Measurements from ENCODE around the gene PLCZ1.
"Not testable (repeated sequence)": the region's sequence is repeated elsewhere in the genome, so short reads cannot be mapped to it uniquely, and the experiment has no call there.

The PLCZ1 gene

DNA sequence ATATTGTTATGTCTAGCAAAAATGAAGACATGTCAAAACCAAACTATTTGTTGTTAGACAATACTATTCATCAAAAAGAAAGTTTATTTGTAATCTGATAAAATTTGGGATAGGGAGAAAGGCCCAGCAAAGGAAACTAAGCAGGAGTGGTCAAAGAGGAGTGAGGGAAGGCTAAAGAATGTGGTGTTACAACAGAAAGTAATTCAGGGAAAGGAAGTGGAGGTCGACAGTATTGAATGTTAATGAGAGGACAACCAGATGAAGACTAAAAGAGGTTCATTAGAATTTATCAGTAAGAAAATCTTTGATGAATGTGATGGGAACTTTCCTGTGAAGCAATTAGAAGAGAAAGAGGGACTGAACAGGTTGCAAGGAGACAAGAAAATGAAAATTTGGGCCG is 33.9 kb downstream of the PLCZ1 start:
- TF ChIP-seq, protein P1, sequence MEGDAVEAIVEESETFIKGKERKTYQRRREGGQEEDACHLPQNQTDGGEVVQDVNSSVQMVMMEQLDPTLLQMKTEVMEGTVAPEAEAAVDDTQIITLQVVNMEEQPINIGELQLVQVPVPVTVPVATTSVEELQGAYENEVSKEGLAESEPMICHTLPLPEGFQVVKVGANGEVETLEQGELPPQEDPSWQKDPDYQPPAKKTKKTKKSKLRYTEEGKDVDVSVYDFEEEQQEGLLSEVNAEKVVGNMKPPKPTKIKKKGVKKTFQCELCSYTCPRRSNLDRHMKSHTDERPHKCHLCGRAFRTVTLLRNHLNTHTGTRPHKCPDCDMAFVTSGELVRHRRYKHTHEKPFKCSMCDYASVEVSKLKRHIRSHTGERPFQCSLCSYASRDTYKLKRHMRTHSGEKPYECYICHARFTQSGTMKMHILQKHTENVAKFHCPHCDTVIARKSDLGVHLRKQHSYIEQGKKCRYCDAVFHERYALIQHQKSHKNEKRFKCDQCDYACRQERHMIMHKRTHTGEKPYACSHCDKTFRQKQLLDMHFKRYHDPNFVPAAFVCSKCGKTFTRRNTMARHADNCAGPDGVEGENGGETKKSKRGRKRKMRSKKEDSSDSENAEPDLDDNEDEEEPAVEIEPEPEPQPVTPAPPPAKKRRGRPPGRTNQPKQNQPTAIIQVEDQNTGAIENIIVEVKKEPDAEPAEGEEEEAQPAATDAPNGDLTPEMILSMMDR (IDR thresholded peaks at IDR 0.05; ENCODE audit: insufficient read depth, low read depth, low read length, missing control alignments) = no peak
- no peak overlapping the region for H3K4me3 ChIP-seq (ENCODE audit: low read depth, low read length)
- no peak for DNase-seq (ENCODE audit: low read depth)

DNA sequence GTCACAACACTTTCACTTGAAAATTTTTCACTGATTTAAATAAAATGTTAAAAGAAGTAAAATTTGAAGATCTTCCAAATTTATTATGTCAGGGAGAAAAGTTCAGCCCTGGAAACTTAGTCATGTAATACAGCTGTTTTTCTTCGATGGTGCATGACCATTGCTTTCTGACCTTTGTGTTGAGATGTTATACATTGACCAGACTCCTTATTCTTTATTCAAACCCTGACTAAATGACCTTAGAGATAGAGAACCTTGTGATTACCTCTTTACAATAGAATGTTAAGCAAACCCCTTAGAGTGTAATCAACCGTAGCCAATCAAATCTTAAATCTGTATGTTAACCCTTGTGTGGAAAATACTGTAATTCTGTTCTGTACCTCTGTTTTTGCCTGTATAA is 34.5 kb downstream of the PLCZ1 start:
- TF ChIP-seq, protein P1 (IDR thresholded peaks at IDR 0.05; ENCODE audit: insufficient read depth, low read depth, low read length, missing control alignments) = no peak
- DNase-seq (ENCODE audit: low read depth) = no peak
- no peak overlapping the region for H3K4me3 ChIP-seq (ENCODE audit: low read depth, low read length)

DNA sequence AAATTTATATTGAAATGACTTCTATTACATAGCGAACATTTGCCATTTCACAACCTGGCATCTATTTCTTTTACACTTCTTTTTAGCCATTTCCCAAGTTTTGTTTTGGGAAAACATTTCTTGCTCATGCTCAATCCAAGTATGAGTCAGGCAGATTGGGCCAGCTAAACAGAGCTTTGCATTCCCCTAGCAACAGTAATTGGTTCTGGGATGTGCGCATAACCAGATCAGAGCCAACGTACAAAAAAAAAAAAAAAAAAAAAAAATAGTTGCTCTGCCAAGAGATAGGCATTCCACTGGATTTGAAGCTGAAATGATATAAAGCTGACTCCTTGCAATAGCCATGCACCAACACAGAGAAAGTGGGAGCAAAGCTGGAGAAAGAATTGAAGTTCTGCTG is 37.5 kb downstream of the PLCZ1 start:
- TF ChIP-seq, protein P1 (IDR thresholded peaks at IDR 0.05; ENCODE audit: insufficient read depth, low read depth, low read length, missing control alignments) = no peak
- DNase-seq (ENCODE audit: low read depth) = no peak
- H3K4me3 ChIP-seq (ENCODE audit: low read depth, low read length) = no peak overlapping the region

DNA sequence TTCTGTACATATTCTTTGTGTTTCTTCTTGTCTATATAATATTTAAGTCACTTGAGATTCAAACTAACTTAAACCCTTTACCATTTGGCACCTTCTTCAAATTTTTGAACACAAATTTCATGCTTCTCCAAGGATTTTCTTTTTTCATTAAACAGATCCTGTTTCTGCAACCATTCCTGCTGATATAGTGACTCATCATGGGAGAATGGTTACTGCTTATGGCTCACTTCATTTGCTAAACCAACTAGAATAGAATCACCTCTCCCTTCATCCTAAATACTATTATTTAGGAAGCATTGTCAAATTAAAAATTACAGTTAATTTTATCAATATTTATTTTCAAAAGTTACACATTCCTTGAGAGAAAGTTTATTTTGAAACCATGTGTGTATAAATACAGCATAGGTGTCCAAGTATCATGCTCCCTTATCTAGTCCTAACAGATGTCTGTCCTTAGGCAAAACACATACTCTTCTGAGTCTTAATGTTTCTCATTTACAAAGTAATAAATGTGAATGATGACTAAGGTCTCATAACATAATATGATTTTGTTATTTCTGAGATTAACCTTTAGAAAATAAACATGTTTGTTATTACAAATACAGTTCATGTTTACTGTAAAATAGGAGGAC is 40.7 kb downstream of the PLCZ1 start:
- no peak overlapping the region for H3K4me3 ChIP-seq (ENCODE audit: low read depth, low read length)
- no peak for DNase-seq (ENCODE audit: low read depth)
- TF ChIP-seq, protein P1 (IDR thresholded peaks at IDR 0.05; ENCODE audit: insufficient read depth, low read depth, low read length, missing control alignments) = no peak

DNA sequence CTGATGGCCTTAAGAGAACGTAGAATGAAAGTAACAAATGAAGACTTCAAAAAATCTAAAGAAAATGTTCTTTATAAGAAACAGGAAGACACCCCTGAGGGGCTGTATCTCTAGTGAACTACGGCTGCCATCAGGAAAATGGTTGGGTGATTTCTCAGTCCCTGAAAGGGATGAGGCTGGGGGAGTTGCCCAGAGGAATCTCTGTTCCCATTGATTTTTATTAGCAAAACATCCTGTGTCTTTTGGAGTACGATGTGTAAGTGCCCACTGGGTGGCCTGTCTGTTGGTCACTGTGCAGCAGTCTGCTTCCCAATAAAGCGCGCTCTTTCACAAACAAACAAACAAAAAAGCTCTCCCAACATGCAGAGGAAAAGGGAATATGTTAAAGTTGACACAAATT is 43.8 kb downstream of the PLCZ1 start:
- not testable (repeated sequence) for DNase-seq (ENCODE audit: low read depth); H3K4me3 ChIP-seq (ENCODE audit: low read depth, low read length)

DNA sequence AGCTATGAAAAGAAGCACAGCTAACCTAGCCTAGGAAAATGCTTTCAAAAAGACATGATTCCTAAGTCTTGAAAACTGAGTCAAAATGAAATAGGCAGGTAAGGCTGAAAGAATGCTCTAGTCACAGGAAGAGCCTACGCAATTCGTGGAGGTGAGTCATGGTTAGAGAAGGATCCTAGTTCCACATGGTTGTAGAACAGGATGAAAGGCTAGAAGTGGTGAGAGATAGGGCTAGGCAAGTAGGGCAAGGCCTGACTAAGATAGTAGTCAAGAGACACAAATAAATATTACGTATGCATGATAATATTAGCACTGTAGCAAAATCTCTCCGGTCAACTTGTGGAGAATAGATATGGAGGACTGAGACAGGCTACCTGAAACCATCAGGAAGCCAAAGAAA is 47.2 kb downstream of the PLCZ1 start:
- TF ChIP-seq, protein P1 (IDR thresholded peaks at IDR 0.05; ENCODE audit: insufficient read depth, low read depth, low read length, missing control alignments) = no peak
- DNase-seq (ENCODE audit: low read depth) = no peak

DNA sequence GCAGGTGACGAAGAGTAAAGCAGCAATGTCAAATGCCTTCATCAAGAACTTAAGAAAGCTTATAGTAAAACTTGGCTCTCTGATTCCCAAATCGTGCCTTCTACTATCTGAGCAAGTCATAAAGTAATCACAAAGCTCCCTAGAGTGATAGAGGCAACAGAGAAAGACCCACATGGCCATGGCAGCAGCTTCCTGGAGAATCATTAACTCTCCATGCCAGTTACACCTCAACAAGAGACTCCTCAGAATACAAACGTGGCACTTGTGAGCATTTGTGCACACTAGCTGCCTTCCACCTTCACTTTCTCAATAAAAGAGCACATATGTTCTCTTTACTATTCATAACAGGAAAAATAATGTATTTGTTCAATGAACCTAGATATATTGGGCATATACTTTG is 48.0 kb downstream of the PLCZ1 start:
- no peak for DNase-seq (ENCODE audit: low read depth)
- TF ChIP-seq, protein P1 (IDR thresholded peaks at IDR 0.05; ENCODE audit: insufficient read depth, low read depth, low read length, missing control alignments) = no peak
- H3K4me3 ChIP-seq (ENCODE audit: low read depth, low read length) = no peak overlapping the region

More for the DNA sequence above, 47.2 kb downstream of the PLCZ1 start:
- H3K4me3 ChIP-seq (ENCODE audit: low read depth, low read length) = no peak overlapping the region
